Right lobe of liver (tissue), 6 donors: ENCODE measurements around the gene PTPRD. TPM values are rescaled to one million over a fixed set of nuclear protein-coding genes. Genes with fewer than 3 reads are reported as not detected.

Source experiments
- ATAC-seq, 4 donors: fragments of 200-7000 bp; cut with Tn5 transposase; one replicate each; pipeline ENCODE4 v1.9.1; 2020; ENCODE audit warnings: mild to moderate bottlenecking in 4 of 4, moderate library complexity in 4 of 4
- DNase-seq, 3 donors: peaks; one replicate each; pipeline ENCODE4 v3.0.0-alpha.2; 2020
- H3K27ac ChIP-seq, 3 donors: fragments of 200-600 bp; one replicate each; pipeline ENCODE4 v1.8.0; 2022
- H3K27me3 ChIP-seq, 2 donors: fragments of 200-600 bp; one replicate each; pipeline ENCODE4 v1.8.0; 2022
- H3K36me3 ChIP-seq, 4 donors: fragments of 200-600 bp; sonication (generic) in 1 of 4; one replicate each; pipeline versions ENCODE4 v1.5.1 to v1.8.0; 2017 to 2022; ENCODE audit warnings: control low read depth in 1 of 4
- H3K4me1 ChIP-seq, 4 donors: fragments of 200-600 bp; sonication (generic) in 1 of 4; one replicate each; pipeline versions ENCODE4 v1.5.1 to v1.8.0; 2017 to 2022; ENCODE audit warnings: control low read depth in 1 of 4
- H3K4me3 ChIP-seq, 3 donors: fragments of 200-600 bp; one replicate each; pipeline ENCODE4 v1.8.0; 2022
- H3K9me3 ChIP-seq, 4 donors: fragments of 200-600 bp; sonication (generic) in 1 of 4; one replicate each; pipeline versions ENCODE4 v1.5.1 to v1.8.0; 2017 to 2022; ENCODE audit warnings: control low read depth in 1 of 4
- CTCF ChIP-seq, 4 donors: fragments of 200-600 bp in 3 of 4; fragments of 450-650 bp in 1 of 4; IDR thresholded peaks; one replicate each; pipeline versions ENCODE4 v1.5.1 to v1.8.0; 2016 to 2022; ENCODE audit warnings: antibody characterized with exemption in 4 of 4, mild to moderate bottlenecking in 2 of 4
- POLR2A ChIP-seq: fragments of 450-650 bp; IDR thresholded peaks from one replicate; pipeline ENCODE4 v1.6.1; 2017; ENCODE audit warnings: antibody characterized with exemption, mild to moderate bottlenecking
- WGBS: methylation state at CpG from one replicate; pipeline ENCODE4 v1.1.6; 2018; ENCODE audit warnings: low coverage, low lambda C conversion rate; ENCODE audit not compliant: insufficient coverage; ENCODE audit errors: missing lambda C conversion rate; 5-methylcytosine and 5-hydroxymethylcytosine counted together
- intact Hi-C, 2 donors: fragments of 100-400 bp; cut with DNase I; formaldehyde crosslinking; loops; one replicate each; pipeline versions ENCODE4 v1.11.2 to v1.14.1; 2022
- total RNA-seq, 6 experiments: library from RNA; depleted of rRNA in 2 of 6; stranded (reverse); fragments of >200 nt in 2 of 6; fragmentation: NEBNext Ultra II Directional in 3 of 6; extraction: Animal tissue kit (Norgen Biotek cat#: 25700) in 3 of 6; gene quantifications; one replicate each; pipeline versions ENCODE4 v1.1.0 to v1.2.4, GENCODE V29; 2016 to 2023
- donor health status: DM: no; HTN: yes; CAD: no.
- donor health status: DM: no; HTN: no; CAD: no.
- donor health status: DM: no; HTN: no; CAD: no.
- donor health status: DM: no; HTN: yes; CAD: no.
- donor health status: DM: no; HTN: yes; CAD: no.

Gene PTPRD
- total RNA-seq, 6 experiments from 2014 or later: 5.4 to 29.8 (median 13.9) TPM

- ATAC-seq (no peak), DNase-seq (no peak)
- no peak overlapping the region for H3K4me3 ChIP-seq
- no peaks in the 10 kb centered on the region for H3K4me1 ChIP-seq
- WGBS: 42% methylated on average over 7 of the region's 7 CpGs
- H3K9me3 ChIP-seq: no peaks in the 10 kb centered on the region
- intact Hi-C loops: no loop called here
- no peaks in the 10 kb centered on the region for H3K36me3 ChIP-seq
- TF ChIP-seq POLR2A (no peak), CTCF (IDR thresholded peaks at IDR 0.05) (no peak)
- no peaks in the 10 kb centered on the region for H3K27me3 ChIP-seq
- no peak overlapping the region for H3K27ac ChIP-seq
Observed at GRCh38 chr9:8730618-8731017, 1882.2 kb downstream of the PTPRD start.

GRCh38 chr9:8728910-8729309, 1883.9 kb downstream of the PTPRD start:
- ATAC-seq: no peak
- 60% methylated on average over 2 of the region's 2 CpGs for WGBS
- Histone ChIP-seq H3K4me3 (no peak overlapping the region), H3K27ac (no peak overlapping the region), H3K4me1 (no peaks in the 10 kb centered on the region), H3K9me3 (no peaks in the 10 kb centered on the region), H3K27me3 (no peaks in the 10 kb centered on the region), H3K36me3 (no peaks in the 10 kb centered on the region)
- no peak for DNase-seq
- intact Hi-C loops: no loop called here
- TF ChIP-seq POLR2A: no peak
- no peak for TF ChIP-seq CTCF (IDR thresholded peaks at IDR 0.05)

- ATAC-seq: no peak
- intact Hi-C loops: no loop called here
- H3K4me3 ChIP-seq: no peak overlapping the region
Observed at GRCh38 chr9:8727191-8727590, 1885.6 kb downstream of the PTPRD start.

GRCh38 chr9:8726692-8727091, 1886.1 kb downstream of the PTPRD start:
- WGBS: 87% methylated on average over 2 of the region's 4 CpGs
- DNase-seq (no peak), ATAC-seq (no peak)
- H3K27me3 ChIP-seq: no peaks in the 10 kb centered on the region
- TF ChIP-seq POLR2A (no peak), CTCF (IDR thresholded peaks at IDR 0.05) (no peak)
- H3K4me3 ChIP-seq: no peak overlapping the region
- H3K36me3 ChIP-seq: no peaks in the 10 kb centered on the region
- intact Hi-C loops: no loop called here
- H3K9me3 ChIP-seq: no peaks in the 10 kb centered on the region
- no peak overlapping the region for H3K27ac ChIP-seq
- H3K4me1 ChIP-seq: no peaks in the 10 kb centered on the region

More at GRCh38 chr9:8727191-8727590, 1885.6 kb downstream of the PTPRD start:
- Histone ChIP-seq H3K36me3 (no peaks in the 10 kb centered on the region), H3K4me1 (no peaks in the 10 kb centered on the region), H3K9me3 (no peaks in the 10 kb centered on the region), H3K27ac (no peak overlapping the region), H3K27me3 (no peaks in the 10 kb centered on the region)
- DNase-seq: no peak
- TF ChIP-seq CTCF (IDR thresholded peaks at IDR 0.05) (no peak), POLR2A (no peak)
- 58% methylated on average over 2 of the region's 2 CpGs for WGBS

GRCh38 chr9:8725635-8726034, 1887.2 kb downstream of the PTPRD start:
- ATAC-seq (no peak), DNase-seq (no peak)
- H3K27me3 ChIP-seq: no peaks in the 10 kb centered on the region
- WGBS: no CpG with 5 or more reads among the region's 1 CpG
- TF ChIP-seq CTCF (IDR thresholded peaks at IDR 0.05): no peak
- no peak for TF ChIP-seq POLR2A
- H3K27ac ChIP-seq: no peak overlapping the region
- H3K4me1 ChIP-seq: no peaks in the 10 kb centered on the region
- no peak overlapping the region for H3K4me3 ChIP-seq
- H3K36me3 ChIP-seq: no peaks in the 10 kb centered on the region
- H3K9me3 ChIP-seq: no peaks in the 10 kb centered on the region
- intact Hi-C loops: no loop called here
